Suppressor macrophage treated with lipopolysaccharide for 1 hour (primary cell): Measurements from ENCODE around the gene PBX1.

Experiments
- DNase-seq, 3 donors: peaks; one replicate each; pipeline ENCODE4 v3.0.0-alpha.2; 2020 to 2022

The PBX1 gene

DNA sequence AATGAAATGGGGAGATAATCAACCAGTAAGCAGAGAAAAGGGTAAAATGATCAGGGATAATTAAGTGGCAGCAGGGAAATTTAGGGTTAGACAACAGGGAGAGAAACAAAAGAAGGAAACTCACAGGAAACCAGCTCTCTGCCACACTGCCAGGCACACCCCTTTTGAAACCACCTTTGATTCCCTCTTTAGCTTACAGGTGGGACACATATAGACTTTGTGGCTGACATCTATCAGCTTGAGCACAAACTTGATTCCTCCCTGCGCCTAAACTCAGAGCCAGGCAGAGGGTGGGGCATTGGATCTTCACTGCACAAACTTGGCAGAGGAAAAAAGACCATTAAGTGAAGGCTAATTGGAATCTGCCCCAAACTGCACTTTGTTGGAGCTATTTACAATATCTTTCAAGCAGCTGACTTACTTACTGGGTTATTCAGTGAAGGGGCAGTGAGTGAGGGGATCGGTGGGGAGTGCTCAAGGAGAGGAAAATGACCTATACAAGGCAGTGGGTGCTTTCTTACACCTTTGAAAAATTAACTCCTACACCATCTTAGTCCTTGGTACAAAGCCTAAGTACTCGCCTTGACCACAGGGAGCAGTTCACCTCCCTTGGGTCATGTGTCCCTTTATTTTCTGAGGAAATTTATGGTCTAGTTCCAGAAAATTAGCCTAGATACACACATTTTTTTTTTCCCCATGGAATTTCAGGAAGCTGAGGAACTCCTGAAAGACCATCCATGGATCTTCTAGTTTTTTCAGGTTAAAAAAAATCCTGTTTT is 60.2 kb downstream of the PBX1 start:
- no peak for DNase-seq

DNA sequence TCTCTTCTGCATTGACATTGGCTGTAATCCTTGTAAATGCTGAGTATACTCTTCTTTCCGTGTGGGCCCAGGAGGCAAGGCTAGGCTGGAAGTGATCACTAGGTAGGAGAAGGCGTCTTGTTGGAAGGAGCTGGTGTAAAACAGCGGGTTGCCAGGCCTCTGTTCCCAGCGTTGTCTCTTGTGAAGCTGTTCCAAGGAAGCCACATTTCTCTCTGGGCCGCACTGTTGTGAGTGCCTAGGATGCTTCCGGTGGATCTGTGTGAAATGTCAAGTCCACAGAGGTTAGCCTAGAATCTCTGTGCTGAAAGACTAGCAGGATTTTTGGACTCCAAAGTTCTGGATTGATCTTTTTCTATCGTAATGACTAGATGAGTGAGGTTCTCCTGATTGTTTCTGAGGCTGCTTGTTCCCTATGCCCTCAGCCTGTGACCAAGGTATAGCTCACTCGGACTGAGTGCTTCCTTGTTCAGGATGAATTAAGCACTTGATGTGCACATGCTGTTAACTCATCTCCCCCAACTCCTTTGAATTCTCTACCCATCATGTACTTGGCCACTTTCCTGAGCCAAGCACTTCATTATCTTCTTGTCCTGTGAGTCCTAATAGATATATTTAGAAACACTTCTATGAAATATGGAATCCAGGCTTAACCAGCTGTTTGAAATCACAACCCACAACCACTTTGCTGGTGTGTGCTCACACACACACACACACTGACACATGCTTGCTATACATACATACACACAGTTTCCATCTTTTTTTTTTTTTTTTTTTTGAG is 63.3 kb downstream of the PBX1 start:
- no peak for DNase-seq

DNA sequence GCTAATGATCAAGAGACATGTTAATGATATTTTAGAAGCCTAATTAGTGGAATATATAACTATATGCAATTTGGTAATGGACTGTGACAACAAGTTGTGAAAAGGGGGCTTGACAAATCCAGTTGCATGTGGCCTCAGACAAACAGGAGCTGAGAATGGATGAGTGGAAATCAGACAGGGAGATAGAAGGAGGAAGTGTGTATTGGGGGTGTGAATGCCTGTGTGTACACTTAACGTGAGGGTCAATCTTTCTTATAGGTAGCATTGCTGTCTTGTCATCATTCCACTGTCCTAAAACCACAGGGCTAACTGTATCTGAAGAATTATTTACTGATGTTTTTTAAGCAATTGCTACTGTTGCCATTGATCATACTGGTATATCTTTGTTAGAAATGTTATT is 64.8 kb downstream of the PBX1 start:
- DNase-seq = no peak

DNA sequence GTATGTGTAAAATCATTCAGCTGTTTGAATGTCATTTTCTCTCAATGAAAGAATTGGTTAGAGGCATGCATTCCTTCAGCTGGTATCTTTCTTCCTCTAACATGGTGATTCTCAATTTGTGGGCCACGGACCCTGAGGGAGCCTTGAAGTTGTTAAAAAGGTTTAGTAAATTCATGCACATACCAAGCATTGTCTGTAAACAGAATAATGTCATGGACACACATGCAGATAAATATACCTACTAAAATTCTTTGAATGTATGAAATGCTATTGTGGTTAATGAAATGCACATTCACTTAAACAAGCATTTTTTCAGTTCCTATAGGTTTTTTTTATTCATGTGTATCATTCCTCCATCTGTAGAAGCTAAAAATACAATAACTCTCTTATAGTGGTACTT is 65.4 kb downstream of the PBX1 start:
- DNase-seq = no peak

DNA sequence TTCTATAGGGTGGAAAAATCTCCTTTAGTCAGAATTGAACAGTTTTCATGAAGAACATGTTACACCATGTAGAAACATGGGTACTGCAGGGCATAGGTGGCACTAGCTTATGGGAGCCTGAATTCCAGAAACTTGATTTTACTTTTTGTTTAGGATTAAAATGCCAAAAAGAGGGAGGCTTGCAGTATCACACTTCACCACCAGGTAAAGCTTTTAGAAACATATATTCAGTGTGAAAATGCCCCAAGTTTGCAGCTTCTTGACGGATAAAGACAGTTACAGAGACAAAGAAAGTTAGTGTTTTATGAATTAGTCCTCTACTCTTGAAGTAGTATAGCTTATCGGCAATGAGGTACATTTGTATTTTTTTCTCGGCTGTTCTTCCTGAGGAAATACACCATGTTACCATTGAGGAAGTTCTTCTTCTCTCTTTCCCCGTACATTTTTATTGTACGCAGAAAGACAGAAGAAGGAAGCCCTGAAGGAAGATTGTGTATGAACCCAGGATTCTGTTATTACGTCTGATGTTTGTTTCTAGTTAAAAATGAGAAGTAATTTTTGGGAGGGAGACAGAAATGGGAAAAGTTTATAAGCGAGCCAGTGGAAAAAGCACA is 66.1 kb downstream of the PBX1 start:
- peak in 1 of 3 donors; percentile 16 for DNase-seq

DNA sequence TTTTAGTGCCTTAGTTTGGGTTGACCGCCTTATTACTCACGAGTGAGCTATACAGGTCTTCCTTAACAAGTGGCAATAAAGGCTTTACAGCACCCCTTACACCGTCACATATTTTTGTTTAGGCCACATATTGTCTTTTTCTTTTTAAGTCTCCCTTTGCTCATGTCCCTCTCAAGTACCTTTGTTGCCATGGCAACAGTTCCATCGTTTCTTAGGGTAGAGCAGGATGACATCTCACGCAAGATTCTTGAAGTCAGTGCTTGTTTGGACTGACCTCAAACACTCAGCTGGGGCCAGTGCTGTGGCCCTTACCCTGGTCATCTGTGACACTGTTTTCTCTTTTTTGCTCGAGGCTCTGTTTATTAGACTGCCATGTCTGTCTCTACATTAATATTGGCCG is 69.8 kb downstream of the PBX1 start:
- no peak for DNase-seq

DNA sequence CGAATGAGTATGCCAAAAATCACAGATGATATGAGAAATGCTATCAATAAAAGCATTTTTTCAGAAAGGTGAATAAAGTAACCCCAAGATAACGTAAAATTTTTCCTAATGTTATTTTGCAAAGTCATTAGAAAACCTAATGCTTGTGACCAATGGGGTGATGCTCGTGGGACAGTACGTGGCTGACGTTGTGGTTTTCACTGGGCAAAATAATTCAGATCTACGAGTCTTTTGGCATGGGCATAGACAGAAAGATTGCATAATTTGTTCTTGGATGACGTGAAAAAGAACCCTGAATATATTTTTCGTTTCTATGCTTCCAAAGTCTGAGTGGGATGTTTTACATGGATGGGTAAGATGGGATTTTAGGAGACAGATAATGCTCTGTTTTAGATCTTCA is 71.0 kb downstream of the PBX1 start:
- no peak for DNase-seq

DNA sequence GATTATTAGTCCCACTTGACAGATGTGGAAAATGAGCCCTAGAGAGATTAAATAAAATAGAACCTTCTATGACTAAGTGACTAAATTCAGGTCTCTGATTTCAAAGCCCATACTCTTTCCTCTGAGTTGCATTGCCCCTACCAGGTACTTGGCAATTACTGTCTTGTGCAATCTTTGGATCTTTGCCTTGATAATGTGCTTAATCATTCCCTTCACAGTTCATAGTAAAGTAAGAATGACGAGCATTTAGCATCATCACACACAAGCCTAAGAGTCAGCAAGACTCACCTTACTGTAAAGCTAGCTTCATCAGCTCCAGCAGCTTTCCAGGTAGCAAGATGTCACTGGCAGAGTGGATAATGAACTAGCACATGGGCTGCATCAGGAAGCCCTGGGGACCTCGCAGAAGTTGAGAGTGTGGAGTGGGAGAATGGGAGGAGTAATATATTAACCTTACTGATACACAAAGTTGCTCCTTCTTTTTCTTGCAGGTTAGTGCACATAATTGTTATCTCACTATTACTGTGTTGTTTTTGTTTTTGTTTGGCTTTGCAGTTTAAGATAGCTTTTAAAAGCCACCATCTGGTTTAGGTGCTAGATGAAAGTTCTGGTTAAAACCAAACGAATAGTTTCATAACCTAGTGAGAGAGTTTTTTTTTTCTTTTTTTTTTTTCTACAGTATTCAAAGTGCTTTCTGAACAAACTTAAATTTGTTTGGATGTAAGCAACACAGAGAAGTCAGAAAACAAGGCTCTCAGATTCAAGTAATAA is 71.8 kb downstream of the PBX1 start:
- DNase-seq = no peak

DNA sequence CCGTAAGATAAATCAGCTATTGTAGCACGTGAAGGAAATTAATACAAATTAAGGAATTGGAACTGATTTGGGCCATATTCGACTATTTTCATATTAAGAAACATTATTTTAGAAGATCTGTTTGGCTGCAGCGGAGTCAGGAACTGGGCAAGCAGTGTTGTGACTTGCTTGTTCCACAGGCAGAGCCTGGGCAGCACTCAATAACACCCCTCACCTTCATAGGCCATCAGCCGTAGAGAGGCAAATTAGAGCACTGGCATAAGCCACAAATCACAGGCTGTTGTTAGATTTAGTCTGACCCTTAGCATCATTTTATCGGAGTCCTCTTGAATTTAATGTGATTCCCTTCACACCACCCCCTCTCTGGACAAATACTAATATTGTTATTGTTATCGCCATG is 72.8 kb downstream of the PBX1 start:
- DNase-seq = no peak

DNA sequence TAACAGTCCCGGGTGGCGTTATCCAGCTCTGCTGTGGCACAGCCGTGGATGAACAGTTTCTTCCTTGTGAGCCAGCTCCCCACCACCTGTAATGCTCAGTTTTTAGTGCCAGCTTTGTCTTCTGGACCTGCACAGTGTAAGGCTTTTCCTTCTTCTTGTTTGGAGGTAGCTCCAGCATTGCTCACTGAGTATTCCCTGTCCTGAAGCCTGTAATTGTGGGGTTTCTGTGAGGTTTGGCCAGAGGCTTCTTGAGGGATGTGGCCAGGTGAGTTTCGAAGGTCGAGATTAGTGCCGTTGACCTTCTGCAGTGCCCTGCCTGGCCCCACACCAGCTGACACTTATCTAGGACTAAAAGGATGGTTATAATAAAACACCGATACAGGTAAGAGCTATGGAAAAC is 75.0 kb downstream of the PBX1 start:
- no peak for DNase-seq

DNA sequence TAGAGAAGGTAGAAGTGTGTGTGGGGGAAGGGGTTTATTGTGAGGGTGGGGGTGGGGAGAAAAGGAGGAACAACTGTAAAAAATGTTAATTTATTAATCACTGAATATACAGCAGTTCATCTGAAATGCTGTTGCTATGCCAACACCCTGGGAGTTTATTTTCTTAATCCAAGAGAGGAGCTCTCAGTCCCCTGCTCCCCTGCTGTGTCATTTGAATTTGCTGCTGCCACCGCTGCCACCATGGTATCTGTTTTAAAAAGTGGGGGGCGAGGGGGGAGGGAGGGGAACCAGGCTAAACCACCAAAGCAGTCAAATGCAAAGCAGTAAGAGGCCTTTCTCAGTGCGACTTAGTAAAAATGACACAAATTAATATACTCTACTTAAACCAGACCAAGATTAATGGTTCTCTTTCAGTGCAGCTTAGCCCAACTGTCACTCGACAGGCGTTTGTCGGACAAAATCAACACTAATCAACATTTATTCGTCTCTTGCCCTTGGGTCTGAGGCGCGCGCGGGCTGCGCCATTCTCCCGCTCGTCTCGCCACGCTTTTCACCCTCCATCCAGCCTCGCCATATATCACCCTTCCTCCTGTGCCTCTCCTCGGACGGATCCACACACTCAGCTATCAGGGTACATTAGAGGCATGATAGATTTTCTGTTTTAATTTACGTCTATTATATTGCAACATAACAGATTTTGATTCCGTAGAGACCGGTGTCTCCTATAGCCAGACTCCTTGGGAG is 76.2 kb downstream of the PBX1 start:
- no peak for DNase-seq

DNA sequence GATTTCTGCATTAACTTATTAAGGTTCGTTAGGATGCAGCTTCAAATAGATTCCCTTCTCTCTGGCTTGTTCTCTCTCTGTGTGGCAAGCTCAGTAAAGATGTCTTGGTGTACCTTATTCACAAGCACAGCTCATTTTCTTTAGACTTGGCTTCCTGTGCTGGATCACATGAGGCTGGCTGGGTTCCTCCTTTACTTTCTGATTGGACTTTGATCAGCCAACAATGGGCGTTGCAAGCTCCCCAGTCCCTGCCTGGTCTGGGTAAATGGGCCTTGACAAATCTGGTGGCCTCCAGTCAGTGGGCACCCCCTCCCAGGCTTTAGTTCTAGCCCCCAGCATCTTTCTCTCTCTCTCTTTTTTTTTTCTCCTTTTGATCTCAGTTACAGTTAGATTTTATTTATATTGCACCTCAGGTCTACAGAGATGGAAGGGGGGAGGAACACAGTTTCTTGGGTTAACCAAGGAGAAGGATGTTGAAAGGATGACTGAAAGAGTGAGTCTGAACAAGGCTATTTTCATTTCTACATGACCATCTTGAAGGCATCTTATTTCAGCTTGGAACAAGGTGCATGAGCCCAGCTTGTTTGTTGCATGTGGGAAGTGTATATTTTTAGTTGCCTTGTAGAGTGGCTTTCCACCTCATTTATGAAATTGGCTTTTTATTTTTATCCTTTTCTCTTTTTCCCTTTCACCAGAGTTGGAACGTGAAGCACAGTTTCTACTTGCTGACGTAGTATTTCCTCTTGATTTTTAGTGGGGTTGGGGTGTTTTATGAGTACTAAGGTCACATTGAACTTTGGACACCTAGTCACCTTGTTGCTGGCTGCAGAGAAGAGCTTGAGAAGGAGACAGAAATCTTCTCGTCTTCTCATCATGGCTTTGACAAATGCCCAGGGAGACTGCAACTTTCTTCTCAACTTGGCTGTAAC is 77.1 kb downstream of the PBX1 start:
- DNase-seq = no peak

DNA sequence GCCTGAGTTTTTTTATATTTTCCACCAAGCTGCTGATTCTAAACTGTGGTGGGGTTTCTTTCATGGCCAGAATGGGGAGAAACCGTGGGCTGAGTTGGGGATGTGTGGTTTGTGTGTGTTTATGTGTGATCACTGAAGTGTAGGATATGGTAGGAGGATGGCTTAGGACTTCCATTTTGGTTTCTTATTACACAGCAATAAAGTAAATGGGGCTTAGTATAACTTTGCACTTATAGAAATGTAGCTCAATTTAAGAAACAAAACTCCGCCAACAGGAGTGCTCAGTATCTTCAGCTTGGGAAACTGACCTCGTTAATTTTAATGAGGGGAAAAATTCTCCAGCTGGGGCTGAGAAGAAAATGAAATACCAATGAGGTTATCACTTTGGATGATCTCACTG is 77.8 kb downstream of the PBX1 start:
- no peak for DNase-seq

DNA sequence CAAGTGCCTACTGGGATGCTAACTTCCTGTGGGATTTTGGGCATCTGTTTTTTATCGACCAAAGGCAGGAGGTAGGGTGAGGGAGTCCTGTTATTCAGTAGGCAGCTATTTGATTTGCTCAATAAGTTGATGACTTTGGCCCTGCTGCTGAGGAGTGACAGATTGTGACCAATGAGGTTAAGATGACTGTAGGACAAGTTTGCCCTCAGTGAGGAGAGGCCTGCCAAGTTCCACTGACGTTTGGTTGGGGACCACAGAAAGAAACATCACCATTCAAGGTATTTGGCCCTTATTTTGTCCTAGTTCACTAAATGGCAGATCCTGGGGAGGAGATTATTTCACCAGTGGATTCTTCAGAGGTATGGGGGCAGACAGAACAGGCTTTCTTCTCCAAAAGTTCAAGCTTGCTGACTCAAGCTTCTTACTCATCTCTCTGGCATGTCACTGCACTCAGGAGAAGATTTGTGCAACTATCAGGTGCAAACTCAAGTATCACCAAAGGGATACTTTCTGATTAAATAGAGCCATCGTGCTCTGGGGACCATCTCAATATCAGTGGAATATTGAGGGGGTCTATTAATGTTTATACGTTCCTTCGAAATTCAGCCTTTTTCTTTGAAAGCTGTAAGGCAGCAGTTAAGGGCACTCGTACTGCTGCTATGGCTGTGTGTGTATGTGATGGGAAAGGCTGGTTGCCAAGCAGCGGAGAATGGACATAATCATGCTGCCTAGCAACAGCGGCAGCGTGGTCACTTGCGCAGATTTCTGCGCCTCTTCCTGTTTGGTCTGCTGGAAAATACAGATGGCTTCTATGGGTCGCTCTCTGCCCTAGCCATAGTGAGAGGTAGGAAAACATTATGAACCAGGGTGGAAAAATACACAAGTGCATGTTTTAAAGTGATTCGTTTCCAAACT is 78.7 kb downstream of the PBX1 start:
- DNase-seq = no peak

DNA sequence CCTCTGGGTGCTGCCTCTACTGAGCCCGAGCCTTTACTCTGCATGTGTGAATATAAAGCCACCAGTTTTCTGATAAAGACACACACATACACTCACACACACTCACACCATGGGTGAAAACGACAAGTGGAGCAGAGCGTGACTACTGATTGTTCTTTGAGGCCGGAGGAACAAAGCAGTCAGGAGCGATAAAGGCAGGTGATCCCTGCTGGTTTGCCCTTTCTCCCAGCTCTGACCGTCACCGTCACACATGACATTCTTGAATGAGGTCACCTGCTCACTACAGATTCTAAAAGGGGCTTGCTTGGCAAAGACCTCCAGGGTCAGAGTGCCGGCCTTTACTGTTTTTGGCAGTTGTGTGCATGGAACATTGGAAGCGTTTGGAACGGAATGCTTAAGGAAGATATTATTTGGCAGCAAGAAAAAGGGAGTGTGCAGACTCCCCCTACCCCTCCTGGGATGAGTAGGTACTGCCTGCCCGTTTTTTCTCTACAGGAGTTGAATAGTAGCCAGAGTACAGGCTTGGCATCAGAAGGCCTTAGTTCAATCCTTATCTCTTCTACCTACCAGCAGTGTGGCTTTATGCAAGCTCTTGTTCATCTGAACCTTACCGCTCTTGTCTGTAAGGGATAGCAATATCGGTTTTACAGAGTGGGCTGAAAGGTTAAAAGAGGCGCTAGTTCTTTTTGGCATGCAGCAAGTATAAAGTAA is 79.7 kb downstream of the PBX1 start:
- no peak for DNase-seq

DNA sequence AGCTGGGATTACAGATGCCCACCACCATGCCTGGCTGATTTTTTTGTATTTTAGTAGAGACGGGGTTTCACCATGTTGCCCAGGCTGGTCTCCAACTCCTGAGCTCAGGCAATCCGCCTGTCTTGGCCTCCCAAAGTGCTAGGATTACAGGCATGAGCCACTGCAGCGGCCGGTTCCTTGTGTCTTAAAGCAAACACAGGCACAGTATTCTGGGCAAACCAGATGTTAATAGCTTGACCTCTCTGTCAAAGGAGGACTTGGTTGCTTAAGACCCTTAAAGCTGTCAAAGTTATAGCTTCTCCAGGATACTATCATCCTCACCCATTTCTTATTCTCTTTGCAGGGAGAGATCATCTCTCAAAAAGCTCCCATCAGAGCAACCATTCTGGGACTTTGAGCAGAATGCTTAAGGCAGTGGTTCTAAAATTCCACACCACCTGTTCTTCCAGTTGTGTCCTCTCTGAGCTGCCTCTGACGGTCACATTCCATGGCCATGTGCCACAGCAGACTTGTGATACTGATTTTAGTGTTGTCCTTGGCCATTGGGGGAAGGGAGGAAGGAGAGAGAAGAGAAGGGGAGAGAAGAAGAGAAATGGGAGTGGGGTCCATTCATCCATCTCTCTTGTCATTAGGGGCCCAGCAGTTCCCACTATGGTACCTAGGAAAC is 81.8 kb downstream of the PBX1 start:
- no peak for DNase-seq

DNA sequence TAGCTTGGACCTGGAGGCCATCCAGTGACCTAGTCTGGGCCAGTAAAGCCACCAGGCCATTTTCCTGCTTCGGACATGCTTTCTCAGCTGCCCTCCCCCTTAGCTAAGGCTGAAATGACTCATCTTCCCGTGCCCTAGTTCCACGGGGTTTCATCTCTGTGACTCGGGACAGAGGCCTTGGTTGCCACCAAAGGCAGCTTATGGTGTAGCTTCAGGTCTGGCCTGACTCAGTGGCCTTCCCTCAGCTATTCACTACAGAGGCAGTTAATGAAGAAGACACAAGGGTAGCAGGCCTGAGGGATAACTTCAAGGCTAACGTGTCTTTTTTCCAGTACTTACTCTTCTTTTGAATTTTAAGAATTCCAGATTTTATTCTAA is 82.4 kb downstream of the PBX1 start:
- DNase-seq = peak in 2 of 3 donors; percentile 6

DNA sequence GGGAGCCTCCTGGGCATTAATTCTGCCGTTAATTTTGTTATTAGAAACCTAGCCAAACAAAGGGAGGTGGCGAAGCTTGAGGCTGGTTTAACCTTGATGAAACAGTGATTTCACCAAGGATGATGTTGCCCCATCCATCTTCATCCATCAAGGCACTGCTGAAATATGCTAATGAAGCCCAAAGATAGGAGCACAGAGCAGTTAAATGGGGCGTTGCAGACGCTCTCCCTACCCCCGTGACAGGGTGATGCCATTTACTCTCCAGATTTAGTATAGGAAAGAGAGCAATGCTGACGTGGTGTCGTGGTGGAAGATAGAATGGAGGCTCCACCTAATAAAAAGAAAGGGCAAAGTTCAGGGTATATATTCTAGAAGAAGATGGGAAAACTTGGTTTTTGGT is 84.0 kb downstream of the PBX1 start:
- no peak for DNase-seq

DNA sequence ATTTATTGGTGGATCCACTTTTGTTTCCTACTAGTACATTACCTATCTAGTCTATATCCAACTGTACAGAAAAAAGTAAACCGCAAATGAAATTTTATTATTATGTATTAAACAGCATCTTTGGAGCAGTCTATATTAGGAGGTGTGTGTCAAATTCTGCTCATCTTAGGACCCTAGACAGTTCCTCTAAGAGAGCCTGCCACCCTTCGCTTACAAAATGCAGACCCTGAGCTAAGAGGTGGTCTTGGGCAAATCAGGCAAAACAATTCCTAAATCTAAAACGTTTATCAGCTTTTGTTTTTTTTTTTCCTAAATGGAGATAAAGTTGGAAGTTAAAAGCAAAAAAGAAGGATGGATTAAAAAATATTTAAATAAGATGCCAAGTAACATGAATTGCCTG is 85.3 kb downstream of the PBX1 start:
- DNase-seq = no peak
